Psoas muscle (tissue), 8 donors: ENCODE measurements around the gene KLHL13. TPM values are rescaled to one million over a fixed set of nuclear protein-coding genes. Genes with fewer than 3 reads are reported as not detected.
"Not testable (repeated sequence)": the region's sequence is repeated elsewhere in the genome, so short reads cannot be mapped to it uniquely, and the experiment has no call there.

Experiments used
- ATAC-seq, 4 donors: fragments of 200-7000 bp; cut with Tn5 transposase; one replicate each; pipeline ENCODE4 v1.9.1; 2020; ENCODE audit warnings: moderate library complexity in 3 of 4, mild to moderate bottlenecking in 2 of 4
- DNase-seq, 2 donors: peaks; one replicate each; pipeline ENCODE4 v3.0.0-alpha.2; 2020
- H3K27ac ChIP-seq: fragments of 200-600 bp; one replicate; pipeline ENCODE4 v1.8.0; 2022
- H3K27me3 ChIP-seq, 3 donors: fragments of 200-600 bp in 1 of 3; one replicate each; pipeline versions ENCODE4 v1.6.1 to v1.8.0; 2013 to 2022; ENCODE audit warnings: low read length in 2 of 3, mild to moderate bottlenecking in 2 of 3, moderate library complexity in 1 of 3; ENCODE audit not compliant: insufficient read depth in 3 of 3
- H3K36me3 ChIP-seq, 2 donors: fragments of 200-600 bp in 1 of 2; one replicate each; pipeline versions ENCODE4 v1.6.1 to v1.8.0; 2013 to 2022; ENCODE audit warnings: low read depth in 1 of 2, mild to moderate bottlenecking in 1 of 2, moderate library complexity in 1 of 2; ENCODE audit not compliant: insufficient read depth in 1 of 2
- H3K4me1 ChIP-seq: fragments of 200-600 bp; one replicate; pipeline ENCODE4 v1.8.0; 2022
- H3K4me3 ChIP-seq: fragments of 200-600 bp; one replicate; pipeline ENCODE4 v1.8.0; 2022; ENCODE audit warnings: mild to moderate bottlenecking
- H3K9me3 ChIP-seq: fragments of 200-600 bp; one replicate; pipeline ENCODE4 v1.8.0; 2022
- CTCF ChIP-seq: fragments of 200-600 bp; IDR thresholded peaks from one replicate; pipeline ENCODE4 v1.8.0; 2022; ENCODE audit warnings: antibody characterized with exemption
- WGBS, 3 donors: extraction: QIAGEN DNeasy Blood & Tissue Kit; methylation state at CpG; one replicate each; pipeline versions ENCODE4 v1.1.6 to v1.1.7; 2013; 5-methylcytosine and 5-hydroxymethylcytosine counted together
- intact Hi-C, 2 donors: fragments of 100-400 bp; cut with DNase I; formaldehyde crosslinking; loops; one replicate each; pipeline versions ENCODE4 v1.11.0 to v1.14.2; 2022
- polyA plus RNA-seq, 3 donors: library from polyadenylated mRNA; stranded (reverse); fragments of 200-250 nt; gene quantifications; one replicate each; pipeline ENCODE4 v1.2.3, GENCODE V29; 2013
- total RNA-seq, 4 donors: library from RNA; stranded (reverse); fragmentation: NEBNext Ultra II Directional in 2 of 4; extraction: Animal tissue kit (Norgen Biotek cat#: 25700) in 2 of 4; gene quantifications; one replicate each; pipeline versions ENCODE4 v1.2.1 to v1.2.4, GENCODE V29; 2021 to 2023
- donor health status: healthy with polysubstance abuse.
- donor health status: DM: no; HTN: no; CAD: no; lungs with moderate emphysema.
- donor health status: Bipolar disorder and iron deficiency.
- donor health status: healthy.
- donor health status: DM: yes; HTN: yes; CAD: no.
- donor health status: DM: no; HTN: no; CAD: no.
- donor health status: DM: no; HTN: no; CAD: no.
- donor health status: DM: yes; HTN: yes; CAD: no.

KLHL13 gene
- total and polyA plus RNA-seq, 7 donors: 0.61 to 4.5 (median 1.5) TPM

GRCh38 chrX:117936118-117936517 lies 180.5 kb downstream of the KLHL13 start:
- no peak for TF ChIP-seq CTCF
- Histone ChIP-seq H3K36me3 (no peaks in the 10 kb centered on the region), H3K4me3 (no peak overlapping the region), H3K9me3 (peaks cover 4% of the 10 kb centered on the region), H3K27me3 (no peaks in the 10 kb centered on the region), H3K4me1 (no peaks in the 10 kb centered on the region), H3K27ac (no peak overlapping the region)
- ATAC-seq (no peak), DNase-seq (no peak)
- 61 to 85% (median 81%) methylated on average over 2 of the region's 2 CpGs for WGBS, 3 donors
- intact Hi-C loops: no loop called here

- H3K4me1 ChIP-seq, intact Hi-C loops, H3K27me3 ChIP-seq, H3K4me3 ChIP-seq, H3K36me3 ChIP-seq, DNase-seq, H3K9me3 ChIP-seq, H3K27ac ChIP-seq, ATAC-seq: not testable (repeated sequence)
These were observed 186.5 kb downstream of the KLHL13 start for GRCh38 chrX:117930116-117930515.

- Histone ChIP-seq H3K4me3 (no peak overlapping the region), H3K27ac (no peak overlapping the region), H3K36me3 (no peaks in the 10 kb centered on the region), H3K27me3 (no peaks in the 10 kb centered on the region), H3K4me1 (no peaks in the 10 kb centered on the region), H3K9me3 (no peaks in the 10 kb centered on the region)
- 73 to 100% (median 93%) methylated on average over 1 of the region's 1 CpG for WGBS, 3 donors
- ATAC-seq (no peak), DNase-seq (no peak)
- intact Hi-C loops: no loop called here
- no peak for TF ChIP-seq CTCF
These were observed 196.9 kb downstream of the KLHL13 start for GRCh38 chrX:117919755-117920154.

GRCh38 chrX:117910216-117910615 lies 206.4 kb downstream of the KLHL13 start:
- no peak for DNase-seq
- TF ChIP-seq CTCF: no peak
- no peaks in the 10 kb centered on the region for H3K27me3 ChIP-seq
- no peak overlapping the region for H3K27ac ChIP-seq
- no peaks in the 10 kb centered on the region for H3K4me1 ChIP-seq
- H3K36me3 ChIP-seq: no peaks in the 10 kb centered on the region
- no peaks in the 10 kb centered on the region for H3K9me3 ChIP-seq
- no peak overlapping the region for H3K4me3 ChIP-seq
- ATAC-seq: no peak
- WGBS, 3 donors: 75 to 100% (median 100%) methylated on average over 1 of the region's 1 CpG
- intact Hi-C loops: no loop called here

GRCh38 chrX:117898226-117898625 lies 218.4 kb downstream of the KLHL13 start:
- intact Hi-C loops: no loop called here
- 61 to 83% (median 80%) methylated on average over 1 of the region's 1 CpG for WGBS, 3 donors
- no peak for TF ChIP-seq CTCF
- H3K36me3 ChIP-seq: no peaks in the 10 kb centered on the region
- no peaks in the 10 kb centered on the region for H3K9me3 ChIP-seq
- no peaks in the 10 kb centered on the region for H3K4me1 ChIP-seq
- DNase-seq (no peak), ATAC-seq (no peak)
- H3K4me3 ChIP-seq: no peak overlapping the region
- no peaks in the 10 kb centered on the region for H3K27me3 ChIP-seq
- H3K27ac ChIP-seq: no peak overlapping the region
